ENCODE results near the gene ARMCX6. TPM values are rescaled to one million over a fixed set of nuclear protein-coding genes. Genes with fewer than 3 reads are reported as not detected.

The ARMCX6 gene
- total and polyA plus RNA-seq, 2 of the 4 experiments (the other 2 are of a cell fraction): 29.0 to 81.3 TPM

DNA sequence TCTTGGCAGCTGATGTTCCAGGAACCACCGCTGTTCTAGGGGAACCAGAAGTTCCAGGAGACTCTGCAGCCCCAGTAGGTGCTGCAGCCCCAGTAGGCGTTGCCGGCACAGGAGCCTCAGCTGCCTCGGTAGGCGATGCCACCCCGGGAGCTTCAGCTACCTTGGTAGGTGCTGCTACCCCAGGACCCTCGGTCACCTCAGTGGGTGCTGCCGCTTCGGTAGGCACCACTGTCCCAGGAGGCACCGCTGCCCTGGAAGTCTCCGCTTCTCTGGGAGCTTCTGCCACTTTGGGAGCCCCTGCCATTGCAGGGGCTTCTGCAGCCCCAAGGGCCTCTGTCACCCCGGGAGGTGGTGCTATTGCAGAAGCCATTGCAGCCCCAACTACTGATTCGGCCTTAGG lies 39.0 kb upstream of the ARMCX6 start:
- POLR2A ChIA-PET (ENCODE audit: unreplicated experiment): no interaction called here
- no TSS peak for BruUV-seq (replicated peaks)
- no peak overlapping the region for H4K5ac ChIP-seq (ENCODE audit: low read depth, low read length)
- no peak for DNase-seq
- no peak overlapping the region for H2BK120ac ChIP-seq (ENCODE audit: low read depth, low read length)
- no peak overlapping the region for H2BK5ac ChIP-seq (ENCODE audit: low read depth, low read length, poor library complexity, severe bottlenecking)
- no peak overlapping the region for H4K91ac ChIP-seq (ENCODE audit: insufficient read depth, low read depth, low read length)
- CTCF ChIA-PET: no interaction called here
- no peak overlapping the region for H3K23ac ChIP-seq (ENCODE audit: low read depth, low read length)
- no peak overlapping the region for H3K27ac ChIP-seq (ENCODE audit: insufficient read depth, low read length)
- no peak for ATAC-seq (ENCODE audit: low read depth)
- intact Hi-C loops (cut with micrococcal nuclease) (no loop called here), dilution Hi-C loops (cut with HindIII; ENCODE audit: low sequenced_read_pairs, unreplicated experiment) (no loop called here), in situ Hi-C loops (cut with MboI; ENCODE audit: low sequenced_read_pairs) (no loop called here)
- no peaks in the 10 kb centered on the region for H3K9me3 ChIP-seq (ENCODE audit: control insufficient read depth, insufficient read depth, low read length)
- H2BK15ac ChIP-seq (ENCODE audit: low read depth, low read length): no peak overlapping the region
- H2BK20ac ChIP-seq (ENCODE audit: low read depth, low read length): no peak overlapping the region
- no peak overlapping the region for H3K4me3 ChIP-seq (ENCODE audit: insufficient read depth, low read depth, low read length)
- H3K9ac ChIP-seq (ENCODE audit: low read depth, low read length): no peak overlapping the region
- no peak for TF ChIP-seq RFX5 (IDR thresholded peaks at IDR 0.05; ENCODE audit: low read depth, low read length)
- TF ChIP-seq RAD21 (IDR thresholded peaks at IDR 0.05; ENCODE audit: low read length): no peak
- H4K20me1 ChIP-seq (ENCODE audit: insufficient read depth, low read length): no peaks in the 10 kb centered on the region; the same call in 1 of the 2 replicates
- no peak overlapping the region for H3K14ac ChIP-seq (replicated peaks; ENCODE audit: low read depth, low read length)
- H3K36me3 ChIP-seq (ENCODE audit: control insufficient read depth, insufficient read depth, low read length): peaks cover 15% of the 10 kb centered on the region; the same call in 1 of the 2 replicates
- WGBS, 2 experiments (ENCODE audit: extremely low coverage in 2 of 2, insufficient read length in 1 of 2): 92% methylated on average over 7 of the region's 13 CpGs; no CpG with 5 or more reads in 1 of the 2 experiments
- no peak overlapping the region for H2AFZ ChIP-seq (replicated peaks; ENCODE audit: low read length, poor library complexity)
- H3K4me2 ChIP-seq (ENCODE audit: low read depth, low read length): no peak overlapping the region
- H3K56ac ChIP-seq (ENCODE audit: extremely low read depth, insufficient read depth, low read length): no peak overlapping the region
- H3K4me1 ChIP-seq (ENCODE audit: control insufficient read depth, insufficient read depth, low read length): peaks cover 1% of the 10 kb centered on the region
- no peak overlapping the region for H2AK9ac ChIP-seq (replicated peaks; ENCODE audit: low read depth, low read length, poor library complexity)
- peaks cover 0 to 3% of the 10 kb centered on the region in 2 experiments; a peak in 2 of 4 replicates for H3K79me1 ChIP-seq (ENCODE audit: low read depth in 1 of 2, low read length in 2 of 2)
- H2AK5ac ChIP-seq (ENCODE audit: low read depth, low read length): no peak overlapping the region
- H3K27me3 ChIP-seq (ENCODE audit: control insufficient read depth, insufficient read depth, low read length): peaks cover 6% of the 10 kb centered on the region; the same call in 1 of the 2 replicates
- no peak overlapping the region for H4K8ac ChIP-seq (ENCODE audit: low read depth in 2 of 2, low read length in 2 of 2)
- H3K4ac ChIP-seq (ENCODE audit: low read depth, low read length): no peak overlapping the region
- peaks cover 4% of the 10 kb centered on the region; the same call in 1 of the 2 replicates for H3K9me1 ChIP-seq (ENCODE audit: insufficient read depth, low read length)
- H3K18ac ChIP-seq (ENCODE audit: low read depth, low read length): no peak overlapping the region

Measured in IMR-90 (cell line).